Epithelial cell of proximal tubule (primary cell): Measurements from ENCODE around the gene ARHGEF35. TPM values are rescaled to one million over a fixed set of nuclear protein-coding genes. Genes with fewer than 3 reads are reported as not detected.
"Not testable (repeated sequence)": the region's sequence is repeated elsewhere in the genome, so short reads cannot be mapped to it uniquely, and the experiment has no call there.

ENCODE experiments used
- DNase-seq: peaks from one replicate; pipeline ENCODE4 v3.0.0-alpha.2; 2011; ENCODE audit warnings: low read depth
- H3K4me3 ChIP-seq: 2 replicates; pipeline ENCODE4 v1.5.1; 2011; ENCODE audit warnings: low read depth, mild to moderate bottlenecking, low read length
- CTCF ChIP-seq: conservative IDR thresholded peaks from 2 replicates; pipeline ENCODE4 v1.5.1; 2012; ENCODE audit warnings: low read depth, mild to moderate bottlenecking, low read length
- total RNA-seq: library from RNA; depleted of rRNA; stranded (reverse); fragments of >200 nt; gene quantifications from 2 replicates; pipeline ENCODE4 v1.2.3, GENCODE V29; 2015

The ARHGEF35 gene
- total RNA-seq, 1 donor from 2014 or later: 3.3 TPM

GRCh38 chr7:144187848-144188247 is 7.8 kb downstream of the ARHGEF35 start:
- not testable (repeated sequence) for DNase-seq, H3K4me3 ChIP-seq

GRCh38 chr7:144183166-144183565 is 12.5 kb downstream of the ARHGEF35 start, which contains the start of gene CTAGE4:
TSS of gene CTAGE4 (plus strand) at chr7:144183466. CDS start at chr7:144183504, 38 bp downstream.
- not testable (repeated sequence) for DNase-seq, H3K4me3 ChIP-seq

GRCh38 chr7:144179165-144179479 is 16.5 kb downstream of the ARHGEF35 start:
- not testable (repeated sequence) for DNase-seq, H3K4me3 ChIP-seq

GRCh38 chr7:144178380-144179164 is 17.1 kb downstream of the ARHGEF35 start:
- not testable (repeated sequence) for H3K4me3 ChIP-seq, DNase-seq
- peak; percentile 42 for TF ChIP-seq CTCF

GRCh38 chr7:144174613-144175012 is 21.0 kb downstream of the ARHGEF35 start:
- no peak for DNase-seq
- no peak overlapping the region for H3K4me3 ChIP-seq
- no peak for TF ChIP-seq CTCF

- DNase-seq: peak; percentile 2
- H3K4me3 ChIP-seq: not testable (repeated sequence)
Observed at GRCh38 chr7:144171594-144172350, 23.9 kb downstream of the ARHGEF35 start.

GRCh38 chr7:144164784-144165183 is 30.8 kb downstream of the ARHGEF35 start:
- TF ChIP-seq CTCF: no peak
- no peak overlapping the region for H3K4me3 ChIP-seq
- DNase-seq: no peak

- TF ChIP-seq CTCF: no peak
- DNase-seq: no peak
- no peak overlapping the region for H3K4me3 ChIP-seq
Observed at GRCh38 chr7:144158861-144159260, 36.8 kb downstream of the ARHGEF35 start.

GRCh38 chr7:144148224-144148827 is 47.3 kb downstream of the ARHGEF35 start:
- no peak for DNase-seq
- no peak for TF ChIP-seq CTCF
- no peak overlapping the region for H3K4me3 ChIP-seq
